ENCODE measurements around the gene RPSA.

GRCh38 chr3:39433642-39434041, 27.1 kb downstream of the RPSA start:
- TF ChIP-seq POLR2A (IDR thresholded peaks at IDR 0.05), result no peak
- no peak for TF ChIP-seq CTCF (IDR thresholded peaks at IDR 0.05)
